ENCODE results near the gene KHDRBS2.
"Not testable (repeated sequence)": the region's sequence is repeated elsewhere in the genome, so short reads cannot be mapped to it uniquely, and the experiment has no call there.

KHDRBS2 gene

GRCh38 chr6:61817716-61818115 lies 468.3 kb downstream of the KHDRBS2 start:
- no peak for TF ChIP-seq CTCF (IDR thresholded peaks at IDR 0.05; ENCODE audit: insufficient read depth, low read length, missing control alignments)
- CTCF ChIA-PET, result no interaction called here
- H3K4me3 ChIP-seq (ENCODE audit: low read depth, low read length), result no peak overlapping the region
- no peak for DNase-seq (ENCODE audit: low read depth, low spot score)
- POLR2A ChIA-PET, result no interaction called here

GRCh38 chr6:61810047-61810446 lies 476.0 kb downstream of the KHDRBS2 start:
- ChIA-PET CTCF (no interaction called here), POLR2A (no interaction called here)

GRCh38 chr6:61809004-61809595 lies 476.9 kb downstream of the KHDRBS2 start:
- no peak overlapping the region for H3K4me3 ChIP-seq (ENCODE audit: low read depth, low read length)
- POLR2A ChIA-PET, result no interaction called here
- no peak for TF ChIP-seq CTCF (IDR thresholded peaks at IDR 0.05; ENCODE audit: insufficient read depth, low read length, missing control alignments)
- CTCF ChIA-PET, result no interaction called here
- DNase-seq (ENCODE audit: low read depth, low spot score), result no peak

More at GRCh38 chr6:61810047-61810446, 476.0 kb downstream of the KHDRBS2 start:
- DNase-seq (ENCODE audit: low read depth, low spot score), result no peak
- H3K4me3 ChIP-seq (ENCODE audit: low read depth, low read length), result no peak overlapping the region
- no peak for TF ChIP-seq CTCF (IDR thresholded peaks at IDR 0.05; ENCODE audit: insufficient read depth, low read length, missing control alignments)

- DNase-seq (ENCODE audit: low read depth, low spot score), result no peak
- POLR2A ChIA-PET, result no interaction called here
- CTCF ChIA-PET, result no interaction called here
- no peak for TF ChIP-seq CTCF (IDR thresholded peaks at IDR 0.05; ENCODE audit: insufficient read depth, low read length, missing control alignments)
- no peak overlapping the region for H3K4me3 ChIP-seq (ENCODE audit: low read depth, low read length)
Measured at GRCh38 chr6:61787998-61788397, 498.0 kb downstream of the KHDRBS2 start.

GRCh38 chr6:61769446-61769845 lies 516.6 kb downstream of the KHDRBS2 start:
- H3K4me3 ChIP-seq (ENCODE audit: low read depth, low read length); CTCF ChIA-PET; DNase-seq (ENCODE audit: low read depth, low spot score); POLR2A ChIA-PET: not testable (repeated sequence)

- CTCF ChIA-PET, result no interaction called here
- POLR2A ChIA-PET, result no interaction called here
- TF ChIP-seq CTCF (IDR thresholded peaks at IDR 0.05; ENCODE audit: insufficient read depth, low read length, missing control alignments), result no peak
- no peak overlapping the region for H3K4me3 ChIP-seq (ENCODE audit: low read depth, low read length)
- DNase-seq (ENCODE audit: low read depth, low spot score), result no peak
Measured at GRCh38 chr6:61755739-61756138, 530.3 kb downstream of the KHDRBS2 start.

GRCh38 chr6:61751986-61752385 lies 534.0 kb downstream of the KHDRBS2 start:
- no peak overlapping the region for H3K4me3 ChIP-seq (ENCODE audit: low read depth, low read length)
- DNase-seq (ENCODE audit: low read depth, low spot score), result no peak
- ChIA-PET CTCF (no interaction called here), POLR2A (no interaction called here)
- TF ChIP-seq CTCF (IDR thresholded peaks at IDR 0.05; ENCODE audit: insufficient read depth, low read length, missing control alignments), result no peak
